Transverse colon (tissue), 4 donors: Measurements from ENCODE around the gene SHC1. TPM values are rescaled to one million over a fixed set of nuclear protein-coding genes. Genes with fewer than 3 reads are reported as not detected.

Experiments used
- DNase-seq: peaks from one replicate; pipeline ENCODE4 v3.0.0-alpha.2; 2019
- H3K27ac ChIP-seq, 4 donors: fragments of 200-600 bp; sonication (generic); 2 replicates each; pipeline ENCODE4 v1.5.1; 2016 to 2018; ENCODE audit warnings: inconsistent platforms in 4 of 4
- H3K27me3 ChIP-seq: fragments of 200-600 bp; sonication (generic); 2 replicates; pipeline ENCODE4 v1.5.1; 2017; ENCODE audit warnings: inconsistent platforms
- H3K36me3 ChIP-seq, 4 donors: fragments of 200-600 bp; sonication (generic); 2 replicates each; pipeline ENCODE4 v1.5.1; 2017 to 2019; ENCODE audit warnings: inconsistent platforms in 4 of 4
- H3K4me1 ChIP-seq, 4 donors: fragments of 200-600 bp; sonication (generic); 2 replicates each; pipeline ENCODE4 v1.5.1; 2017 to 2020; ENCODE audit warnings: inconsistent platforms in 4 of 4
- H3K4me3 ChIP-seq, 4 donors: fragments of 200-600 bp; sonication (generic); 1 replicate in 1 of 4; 2 replicates in 3 of 4; pipeline versions ENCODE4 v1.5.1 to v1.6.1; 2017 to 2019; ENCODE audit warnings: inconsistent platforms in 4 of 4
- H3K9me3 ChIP-seq, 2 donors: fragments of 200-600 bp; sonication (generic); 2 replicates each; pipeline ENCODE4 v1.5.1; 2017 to 2019; ENCODE audit warnings: inconsistent platforms in 2 of 2
- EP300 ChIP-seq: sonication (generic); formaldehyde crosslinking; IDR thresholded peaks from one replicate; pipeline ENCODE4 v1.6.1; 2017; ENCODE audit warnings: antibody characterized with exemption, low read depth
- POLR2A ChIP-seq: fragments of 450-650 bp; IDR thresholded peaks from one replicate; pipeline ENCODE4 v1.6.1; 2016; ENCODE audit warnings: antibody characterized with exemption, mild to moderate bottlenecking, moderate library complexity
- POLR2AphosphoS5 ChIP-seq, 3 donors: sonication (generic); formaldehyde crosslinking; IDR thresholded peaks; one replicate each; pipeline ENCODE4 v1.6.1; 2016; ENCODE audit warnings: antibody characterized with exemption in 3 of 3
- WGBS, 2 donors: methylation state at CpG; one replicate each; pipeline ENCODE4 v1.1.5; 2018; ENCODE audit warnings: low coverage in 1 of 2; 5-methylcytosine and 5-hydroxymethylcytosine counted together
- in situ Hi-C, 4 donors: fragments of 200-750 bp; cut with MboI; loops; one replicate each; pipeline versions ENCODE4 v1.15.0 to v1.15.1; 2017; ENCODE audit warnings: low sequenced_read_pairs in 3 of 4, low pct_ligation_motif_present in 1 of 4, low pct_unique_long_range_greater_than_20kb in 1 of 4
- intact Hi-C: fragments of 100-400 bp; cut with DNase I; formaldehyde crosslinking; loops from one replicate; pipeline ENCODE4 v1.15.1; 2023; ENCODE audit warnings: low total_unique reads
- total RNA-seq, 4 donors: library from RNA; depleted of rRNA; stranded (reverse); fragments of >200 nt; gene quantifications; one replicate each; pipeline ENCODE4 v1.1.0, GENCODE V29; 2016
- TF ChIP-seq, protein P1 (sequence below), 5 experiments: fragments of 200-600 bp in 3 of 5; fragments of 450-650 bp in 2 of 5; sonication (generic) in 3 of 5; IDR thresholded peaks; 1 replicate in 2 of 5; 2 replicates in 3 of 5; pipeline ENCODE4 v1.5.1; 2016 to 2017; ENCODE audit warnings: antibody characterized with exemption in 5 of 5, inconsistent platforms in 3 of 5, mild to moderate bottlenecking in 2 of 5, moderate library complexity in 1 of 5

The SHC1 gene, protein sequence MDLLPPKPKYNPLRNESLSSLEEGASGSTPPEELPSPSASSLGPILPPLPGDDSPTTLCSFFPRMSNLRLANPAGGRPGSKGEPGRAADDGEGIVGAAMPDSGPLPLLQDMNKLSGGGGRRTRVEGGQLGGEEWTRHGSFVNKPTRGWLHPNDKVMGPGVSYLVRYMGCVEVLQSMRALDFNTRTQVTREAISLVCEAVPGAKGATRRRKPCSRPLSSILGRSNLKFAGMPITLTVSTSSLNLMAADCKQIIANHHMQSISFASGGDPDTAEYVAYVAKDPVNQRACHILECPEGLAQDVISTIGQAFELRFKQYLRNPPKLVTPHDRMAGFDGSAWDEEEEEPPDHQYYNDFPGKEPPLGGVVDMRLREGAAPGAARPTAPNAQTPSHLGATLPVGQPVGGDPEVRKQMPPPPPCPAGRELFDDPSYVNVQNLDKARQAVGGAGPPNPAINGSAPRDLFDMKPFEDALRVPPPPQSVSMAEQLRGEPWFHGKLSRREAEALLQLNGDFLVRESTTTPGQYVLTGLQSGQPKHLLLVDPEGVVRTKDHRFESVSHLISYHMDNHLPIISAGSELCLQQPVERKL
- total RNA-seq: 100 to 1,000 TPM in 2 of 4 donors, 10 to 100 TPM in 2; 71.1 to 149 (median 92.0) TPM

DNA sequence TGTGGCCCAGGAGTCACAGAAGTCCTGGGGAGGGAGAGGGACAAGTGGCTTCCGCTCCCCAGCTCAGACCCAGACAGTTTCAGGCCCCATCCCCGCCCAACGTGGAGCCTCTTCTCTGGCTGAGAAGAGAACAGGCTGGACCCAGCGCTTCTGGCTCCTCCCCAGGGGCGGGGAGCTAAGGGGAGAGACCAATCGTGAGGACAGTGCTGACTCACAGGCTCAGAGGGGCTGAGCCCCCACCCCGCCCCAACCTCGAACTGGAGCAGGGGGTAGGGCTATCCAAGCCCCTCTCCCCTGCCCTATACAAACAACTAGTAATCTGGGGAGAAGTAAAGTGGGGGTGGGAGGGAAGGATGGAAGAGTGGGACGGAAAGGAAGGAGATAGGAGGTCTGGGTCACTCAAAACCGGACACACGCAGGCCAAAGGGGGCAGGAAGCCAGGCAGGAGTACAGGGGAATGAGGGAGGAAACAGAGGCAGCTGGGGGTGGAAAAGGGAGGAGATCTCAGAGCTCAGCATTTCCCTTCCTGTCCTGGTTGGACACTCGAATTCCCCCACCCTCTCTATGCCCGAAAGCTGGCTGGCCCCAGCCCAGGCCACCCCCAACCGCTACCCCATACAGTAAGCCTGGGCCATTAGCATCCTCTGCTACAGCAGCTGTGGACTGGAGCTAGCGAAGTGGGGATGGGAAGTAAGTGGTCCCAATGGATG lies at the start of gene SHC1:
TSS of gene SHC1 (minus strand) at position 117 of the 710 bp plus-strand sequence. CDS start 221 bp downstream, outside the sequence.
- Histone ChIP-seq H3K9me3 (no peaks in the 10 kb centered on the region), H3K4me3 (peak within 1 kb of the TSS; percentile 20 to 46 (median 26)), H3K27me3 (no peaks in the 10 kb centered on the region), H3K27ac (peak within 1 kb of the TSS; percentile 97 to 99 (median 99)), H3K36me3 (peaks cover 0 to 18% (median 5%) of the 10 kb centered on the region in 4 donors), H3K4me1 (peaks cover 29 to 54% (median 46%) of the 10 kb centered on the region in 4 donors)
- WGBS, 2 donors: 43% methylated on average over 7 of the region's 15 CpGs; no CpG with 5 or more reads in 1 of the 2 donors
- intact Hi-C loops: no loop called here
- in situ Hi-C loops: loop anchor here in 3 of 4 donors (25.0 kb wide), 1 partner anchor 92 kb away; the partner anchor contains the start of genes ADAM15 (in 3 of the 3) and EFNA4 (in 3 of the 3)
- DNase-seq: peak; percentile 89
- peak; percentile 91 to 94 (median 94) for TF ChIP-seq POLR2AphosphoS5 (IDR thresholded peaks at IDR 0.05)
- TF ChIP-seq, protein P1, sequence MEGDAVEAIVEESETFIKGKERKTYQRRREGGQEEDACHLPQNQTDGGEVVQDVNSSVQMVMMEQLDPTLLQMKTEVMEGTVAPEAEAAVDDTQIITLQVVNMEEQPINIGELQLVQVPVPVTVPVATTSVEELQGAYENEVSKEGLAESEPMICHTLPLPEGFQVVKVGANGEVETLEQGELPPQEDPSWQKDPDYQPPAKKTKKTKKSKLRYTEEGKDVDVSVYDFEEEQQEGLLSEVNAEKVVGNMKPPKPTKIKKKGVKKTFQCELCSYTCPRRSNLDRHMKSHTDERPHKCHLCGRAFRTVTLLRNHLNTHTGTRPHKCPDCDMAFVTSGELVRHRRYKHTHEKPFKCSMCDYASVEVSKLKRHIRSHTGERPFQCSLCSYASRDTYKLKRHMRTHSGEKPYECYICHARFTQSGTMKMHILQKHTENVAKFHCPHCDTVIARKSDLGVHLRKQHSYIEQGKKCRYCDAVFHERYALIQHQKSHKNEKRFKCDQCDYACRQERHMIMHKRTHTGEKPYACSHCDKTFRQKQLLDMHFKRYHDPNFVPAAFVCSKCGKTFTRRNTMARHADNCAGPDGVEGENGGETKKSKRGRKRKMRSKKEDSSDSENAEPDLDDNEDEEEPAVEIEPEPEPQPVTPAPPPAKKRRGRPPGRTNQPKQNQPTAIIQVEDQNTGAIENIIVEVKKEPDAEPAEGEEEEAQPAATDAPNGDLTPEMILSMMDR (IDR thresholded peaks at IDR 0.05): no peak
- peak; percentile 76 for TF ChIP-seq POLR2A
- TF ChIP-seq EP300: no peak

DNA sequence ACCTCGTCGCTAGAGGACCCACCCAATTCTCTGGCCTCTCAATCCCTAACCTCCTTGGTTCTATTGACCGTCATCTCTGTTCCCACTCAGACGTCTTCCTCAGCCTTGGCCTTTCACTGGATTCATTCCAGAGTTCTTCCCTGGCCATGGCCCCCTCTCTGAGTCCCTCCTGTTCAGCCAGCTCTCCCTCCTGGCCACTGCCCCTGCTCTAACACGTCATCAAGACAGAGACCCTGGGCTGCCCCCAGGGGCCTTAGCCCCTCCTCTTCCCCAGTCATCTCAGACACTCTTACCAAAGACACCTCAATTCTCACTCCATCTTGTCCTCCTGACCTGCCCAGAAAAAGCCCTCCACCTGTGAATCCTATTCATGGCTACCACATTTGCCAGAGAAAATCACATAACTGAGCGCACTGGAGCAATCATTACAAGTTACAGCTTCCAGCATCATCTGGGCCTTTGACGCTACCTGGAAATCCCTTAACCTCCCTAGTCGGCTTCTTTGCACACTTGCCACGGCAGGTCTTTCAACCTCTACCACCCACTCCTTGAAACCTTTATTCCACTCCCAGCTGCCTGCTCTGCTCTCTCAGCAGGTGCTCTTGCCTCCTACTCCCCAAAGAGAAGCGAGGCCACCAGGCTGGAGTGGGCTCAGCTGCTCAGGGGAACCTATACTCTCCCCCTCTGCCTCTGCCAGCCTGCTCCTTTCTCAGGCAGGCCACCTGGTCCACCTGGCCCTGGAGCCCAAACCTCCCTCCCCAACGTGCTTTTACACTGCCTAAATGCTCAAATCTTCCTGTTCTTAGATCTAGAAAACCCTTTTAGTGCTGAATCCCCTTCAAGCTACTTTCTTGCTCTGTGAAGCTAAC lies 49.1 kb upstream of the SHC1 start:
- no peak for DNase-seq
- Histone ChIP-seq H3K36me3 (peaks cover 0 to 10% (median 2%) of the 10 kb centered on the region in 4 donors), H3K9me3 (no peaks in the 10 kb centered on the region), H3K27me3 (no peaks in the 10 kb centered on the region), H3K4me1 (peaks cover 16 to 29% (median 23%) of the 10 kb centered on the region in 4 donors), H3K4me3 (no peak overlapping the region), H3K27ac (no peak overlapping the region)
- TF ChIP-seq EP300: no peak
- TF ChIP-seq POLR2A: no peak
- TF ChIP-seq POLR2AphosphoS5 (IDR thresholded peaks at IDR 0.05): no peak
- intact Hi-C loops: no loop called here
- 67 to 76% methylated on average over 6 to 11 of the region's 11 CpGs for WGBS, 2 donors
- in situ Hi-C loops: no loop called here

DNA sequence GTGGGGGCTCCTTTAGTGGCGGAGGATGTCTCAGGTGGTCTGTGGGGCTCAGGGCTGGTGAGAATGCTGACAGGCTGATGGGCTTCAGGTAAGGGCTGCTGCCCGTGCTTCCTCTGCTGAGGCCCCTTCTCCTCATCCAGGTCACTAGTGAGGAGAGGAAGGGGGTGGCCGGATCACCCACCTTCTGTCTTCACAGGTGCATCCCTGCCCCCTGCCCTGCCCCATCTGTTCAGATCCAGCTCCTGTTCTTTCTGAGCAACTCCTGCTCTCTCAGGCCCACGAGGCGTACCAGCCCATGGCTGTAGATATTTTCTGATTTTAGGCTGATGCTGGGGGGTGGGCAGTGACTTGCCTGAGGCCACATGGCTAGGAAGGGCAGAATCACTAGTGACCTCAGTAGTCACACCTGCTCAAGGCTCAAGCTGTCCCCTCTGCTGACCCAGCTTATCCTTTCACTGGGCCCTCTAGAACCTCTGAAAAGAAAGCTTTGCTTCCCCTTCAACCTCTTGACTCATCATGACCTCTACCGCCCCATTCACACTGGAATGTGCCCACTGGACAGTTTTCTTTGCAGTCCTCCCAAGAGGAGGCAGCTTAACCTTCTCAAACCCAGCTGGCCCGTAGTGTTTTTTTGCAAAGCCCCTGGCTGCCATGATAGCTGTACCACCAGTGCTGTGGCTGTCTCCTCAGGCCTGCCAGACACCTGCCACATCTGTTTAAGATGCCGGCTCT lies 48.2 kb upstream of the SHC1 start:
- TF ChIP-seq EP300 (no peak), POLR2AphosphoS5 (IDR thresholded peaks at IDR 0.05) (peak in 1 of 3 donors; percentile 4), POLR2A (no peak)
- TF ChIP-seq, protein P1 (IDR thresholded peaks at IDR 0.05): no peak
- Histone ChIP-seq H3K4me3 (no peak overlapping the region), H3K9me3 (no peaks in the 10 kb centered on the region), H3K27ac (peak overlapping the region in 2 of 4 donors; percentile 88 to 94), H3K27me3 (no peaks in the 10 kb centered on the region), H3K4me1 (peaks cover 16 to 31% (median 25%) of the 10 kb centered on the region in 4 donors), H3K36me3 (peaks cover 0 to 12% (median 2%) of the 10 kb centered on the region in 4 donors)
- WGBS, 2 donors: 89 to 100% methylated on average over 1 to 8 of the region's 8 CpGs
- in situ Hi-C loops (no loop called here), intact Hi-C loops (no loop called here)
- no peak for DNase-seq
